LoVo (cell line): ENCODE data around the gene DLG2.
A peak's percentile ranks its signal among the peaks of the same experiment; 100 is the strongest.
"Not testable (repeated sequence)": the region's sequence is repeated elsewhere in the genome, so short reads cannot be mapped to it uniquely, and the experiment has no call there.

Experiments used
- DNase-seq: peaks from one replicate; pipeline ENCODE4 v3.0.0-alpha.2; 2016; ENCODE audit warnings: low spot score

DLG2 gene

GRCh38 chr11:85627332-85627997 lies at the start of gene DLG2:
DLG2 (minus strand) TSS chr11:85627344.
- DNase-seq = no peak

- no peak for DNase-seq
Observed at GRCh38 chr11:85673393-85673792, 46.2 kb upstream of the DLG2 start.

GRCh38 chr11:85672105-85672902 lies 45.2 kb upstream of the DLG2 start:
- DNase-seq = no peak

- DNase-seq = not testable (repeated sequence)
Observed at GRCh38 chr11:85670949-85671663, 44.0 kb upstream of the DLG2 start.

GRCh38 chr11:85668157-85668556 lies 41.0 kb upstream of the DLG2 start:
- DNase-seq = no peak

- DNase-seq = no peak
Observed at GRCh38 chr11:85666687-85667086, 39.5 kb upstream of the DLG2 start.

GRCh38 chr11:85665733-85666132 lies 38.6 kb upstream of the DLG2 start:
- no peak for DNase-seq

GRCh38 chr11:85664615-85665481 lies 37.7 kb upstream of the DLG2 start, which contains the start of gene CREBZF:
CREBZF (minus strand) TSS chr11:85665129; CDS start chr11:85664875, 254 bp downstream.
- peak; percentile 96 for DNase-seq

- peak; percentile 73 for DNase-seq
Observed at GRCh38 chr11:85663753-85664614, 36.8 kb upstream of the DLG2 start.

- no peak for DNase-seq
Observed at GRCh38 chr11:85663080-85663752, 36.1 kb upstream of the DLG2 start.

GRCh38 chr11:85661972-85662664 lies 35.0 kb upstream of the DLG2 start:
- DNase-seq = no peak

GRCh38 chr11:85658180-85658579 lies 31.0 kb upstream of the DLG2 start:
- no peak for DNase-seq

GRCh38 chr11:85656777-85657176 lies 29.6 kb upstream of the DLG2 start:
- no peak for DNase-seq

- not testable (repeated sequence) for DNase-seq
Observed at GRCh38 chr11:85654343-85654742, 27.2 kb upstream of the DLG2 start.

GRCh38 chr11:85652786-85653447 lies 25.8 kb upstream of the DLG2 start:
- no peak for DNase-seq

GRCh38 chr11:85651118-85651517 lies 24.0 kb upstream of the DLG2 start:
- no peak for DNase-seq

- peak; percentile 90 for DNase-seq
Observed at GRCh38 chr11:85647604-85648299, 20.6 kb upstream of the DLG2 start, which contains the start of gene TMEM126A. TMEM126A (plus strand) TSS chr11:85647967; CDS start chr11:85650256, 2,289 bp downstream.

- no peak for DNase-seq
Observed at GRCh38 chr11:85647078-85647477, 19.9 kb upstream of the DLG2 start.
